Right atrium auricular region (tissue), 2 donors: Measurements from ENCODE around the gene CCT7. TPM values are rescaled to one million over a fixed set of nuclear protein-coding genes. Genes with fewer than 3 reads are reported as not detected.

Experiments
- DNase-seq: peaks from one replicate; pipeline ENCODE4 v3.0.0-alpha.2; 2019; ENCODE audit warnings: low spot score
- H3K27ac ChIP-seq, 2 donors: fragments of 200-600 bp; sonication (generic); 1 replicate in 1 of 2; 2 replicates in 1 of 2; pipeline ENCODE4 v1.5.1; 2016 to 2019
- H3K27me3 ChIP-seq, 2 donors: fragments of 200-600 bp; sonication (generic); one replicate each; pipeline versions ENCODE4 v1.5.1 to v1.6.0; 2017 to 2019
- H3K36me3 ChIP-seq: fragments of 200-600 bp; sonication (generic); one replicate; pipeline ENCODE4 v1.5.1; 2016
- H3K4me1 ChIP-seq, 2 donors: fragments of 200-600 bp; sonication (generic); one replicate each; pipeline versions ENCODE4 v1.5.1 to v1.6.0; 2017 to 2019
- H3K4me3 ChIP-seq, 2 donors: fragments of 200-600 bp; sonication (generic); 1 replicate in 1 of 2; 2 replicates in 1 of 2; pipeline ENCODE4 v1.5.1; 2017 to 2019; ENCODE audit warnings: mild to moderate bottlenecking in 1 of 2, moderate library complexity in 1 of 2
- H3K9me3 ChIP-seq, 2 donors: fragments of 200-600 bp; sonication (generic); one replicate each; pipeline ENCODE4 v1.5.1; 2019
- CTCF ChIP-seq, 2 donors: fragments of 200-600 bp; sonication (generic); IDR thresholded peaks; one replicate each; pipeline ENCODE4 v1.5.1; 2019; ENCODE audit warnings: antibody characterized with exemption in 2 of 2
- total RNA-seq, 2 donors: library from RNA; depleted of rRNA; stranded (reverse); fragments of >200 nt; gene quantifications; one replicate each; pipeline ENCODE4 v1.1.0, GENCODE V29; 2016

Gene CCT7
- total RNA-seq, 2 donors from 2014 or later: 154 to 191 TPM

GRCh38 chr2:73203055-73203681 lies 30.9 kb upstream of the CCT7 start:
- TF ChIP-seq CTCF (IDR thresholded peaks at IDR 0.05): no peak
- peaks cover 11 to 31% of the 10 kb centered on the region in 2 donors for H3K27me3 ChIP-seq
- H3K36me3 ChIP-seq: no peaks in the 10 kb centered on the region
- H3K27ac ChIP-seq: no peak overlapping the region
- H3K4me1 ChIP-seq: peaks cover 0 to 16% of the 10 kb centered on the region in 2 donors
- no peaks in the 10 kb centered on the region for H3K9me3 ChIP-seq
- DNase-seq: no peak
- H3K4me3 ChIP-seq: peak overlapping the region in 1 of 2 donors; percentile 39

DNA sequence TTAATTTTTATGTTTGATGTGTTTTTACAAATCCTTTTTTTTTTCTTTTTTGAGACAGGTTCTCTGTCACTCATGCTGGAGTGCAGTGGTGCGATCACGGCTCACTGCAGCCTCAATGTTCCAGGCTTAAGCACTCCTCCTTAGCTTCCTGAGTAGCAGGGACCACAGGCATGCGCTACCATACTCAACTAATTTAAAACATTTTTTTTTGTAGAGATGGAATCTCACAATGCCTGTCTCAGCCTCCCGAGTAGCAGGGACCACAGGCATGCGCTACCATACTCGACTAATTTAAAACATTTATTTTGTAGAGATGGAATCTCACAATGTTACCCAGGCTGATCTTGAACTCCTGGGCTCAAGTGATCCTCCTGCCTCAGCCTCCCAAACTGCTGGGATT lies 28.5 kb upstream of the CCT7 start:
- peaks cover 0 to 16% of the 10 kb centered on the region in 2 donors for H3K4me1 ChIP-seq
- peaks cover 11 to 31% of the 10 kb centered on the region in 2 donors for H3K27me3 ChIP-seq
- TF ChIP-seq CTCF (IDR thresholded peaks at IDR 0.05): no peak
- no peaks in the 10 kb centered on the region for H3K9me3 ChIP-seq
- H3K36me3 ChIP-seq: no peaks in the 10 kb centered on the region
- no peak overlapping the region for H3K27ac ChIP-seq
- H3K4me3 ChIP-seq: no peak overlapping the region
- no peak for DNase-seq

DNA sequence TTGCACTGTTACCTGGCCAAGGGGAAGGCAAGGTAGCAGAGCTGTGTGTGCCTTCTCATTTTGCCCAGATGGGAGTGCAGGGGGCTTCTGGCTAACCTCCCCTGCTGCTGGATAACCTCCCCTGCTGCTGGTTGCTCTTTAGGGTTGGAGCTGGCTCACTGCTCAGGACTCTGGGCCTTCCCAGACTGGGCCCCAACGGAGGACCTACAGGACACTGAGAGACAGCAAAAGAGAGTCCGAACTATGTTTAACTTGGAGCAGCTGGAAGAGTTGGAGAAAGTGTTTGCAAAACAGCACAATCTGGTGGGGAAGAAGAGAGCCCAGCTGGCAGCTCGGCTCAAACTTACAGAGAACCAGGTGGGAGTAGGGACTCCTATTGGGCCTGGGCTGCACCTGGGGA lies 25.9 kb upstream of the CCT7 start:
- H3K27ac ChIP-seq: no peak overlapping the region
- no peaks in the 10 kb centered on the region for H3K36me3 ChIP-seq
- peaks cover 0 to 1% of the 10 kb centered on the region in 2 donors for H3K4me1 ChIP-seq
- H3K9me3 ChIP-seq: no peaks in the 10 kb centered on the region
- no peak for TF ChIP-seq CTCF (IDR thresholded peaks at IDR 0.05)
- peaks cover 2 to 10% of the 10 kb centered on the region in 2 donors for H3K27me3 ChIP-seq
- H3K4me3 ChIP-seq: no peak overlapping the region
- no peak for DNase-seq

- no peaks in the 10 kb centered on the region for H3K36me3 ChIP-seq
- no peak overlapping the region for H3K27ac ChIP-seq
- no peaks in the 10 kb centered on the region for H3K9me3 ChIP-seq
- no peak overlapping the region for H3K4me3 ChIP-seq
- DNase-seq: no peak
- peaks cover 0 to 12% of the 10 kb centered on the region in 2 donors for H3K4me1 ChIP-seq
- no peaks in the 10 kb centered on the region for H3K27me3 ChIP-seq
- TF ChIP-seq CTCF (IDR thresholded peaks at IDR 0.05): no peak
Observed at GRCh38 chr2:73210019-73210418, 24.1 kb upstream of the CCT7 start.

- TF ChIP-seq CTCF (IDR thresholded peaks at IDR 0.05): no peak
- no peak for DNase-seq
- no peak overlapping the region for H3K27ac ChIP-seq
- no peaks in the 10 kb centered on the region for H3K27me3 ChIP-seq
- H3K36me3 ChIP-seq: no peaks in the 10 kb centered on the region
- no peak overlapping the region for H3K4me3 ChIP-seq
- peaks cover 0 to 16% of the 10 kb centered on the region in 2 donors for H3K4me1 ChIP-seq
- H3K9me3 ChIP-seq: no peaks in the 10 kb centered on the region
Observed at GRCh38 chr2:73210696-73211095, 23.4 kb upstream of the CCT7 start.

- H3K4me1 ChIP-seq: peaks cover 0 to 16% of the 10 kb centered on the region in 2 donors
- TF ChIP-seq CTCF (IDR thresholded peaks at IDR 0.05): no peak
- H3K27ac ChIP-seq: no peak overlapping the region
- no peak overlapping the region for H3K4me3 ChIP-seq
- H3K27me3 ChIP-seq: no peaks in the 10 kb centered on the region
- DNase-seq: no peak
- no peaks in the 10 kb centered on the region for H3K36me3 ChIP-seq
- no peaks in the 10 kb centered on the region for H3K9me3 ChIP-seq
Observed at GRCh38 chr2:73212098-73212447, 22.0 kb upstream of the CCT7 start.
